Right lobe of liver (tissue), 6 donors: ENCODE results near the gene TMC1. TPM values are rescaled to one million over a fixed set of nuclear protein-coding genes. Genes with fewer than 3 reads are reported as not detected.

Experiments
- ATAC-seq, 4 donors: fragments of 200-7000 bp; cut with Tn5 transposase; one replicate each; pipeline ENCODE4 v1.9.1; 2020; ENCODE audit warnings: mild to moderate bottlenecking in 4 of 4, moderate library complexity in 4 of 4
- DNase-seq, 3 donors: peaks; one replicate each; pipeline ENCODE4 v3.0.0-alpha.2; 2020
- H3K27ac ChIP-seq, 3 donors: fragments of 200-600 bp; one replicate each; pipeline ENCODE4 v1.8.0; 2022
- H3K27me3 ChIP-seq, 2 donors: fragments of 200-600 bp; one replicate each; pipeline ENCODE4 v1.8.0; 2022
- H3K36me3 ChIP-seq, 4 donors: fragments of 200-600 bp; sonication (generic) in 1 of 4; one replicate each; pipeline versions ENCODE4 v1.5.1 to v1.8.0; 2017 to 2022; ENCODE audit warnings: control low read depth in 1 of 4
- H3K4me1 ChIP-seq, 4 donors: fragments of 200-600 bp; sonication (generic) in 1 of 4; one replicate each; pipeline versions ENCODE4 v1.5.1 to v1.8.0; 2017 to 2022; ENCODE audit warnings: control low read depth in 1 of 4
- H3K4me3 ChIP-seq, 3 donors: fragments of 200-600 bp; one replicate each; pipeline ENCODE4 v1.8.0; 2022
- H3K9me3 ChIP-seq, 4 donors: fragments of 200-600 bp; sonication (generic) in 1 of 4; one replicate each; pipeline versions ENCODE4 v1.5.1 to v1.8.0; 2017 to 2022; ENCODE audit warnings: control low read depth in 1 of 4
- POLR2A ChIP-seq: fragments of 450-650 bp; IDR thresholded peaks from one replicate; pipeline ENCODE4 v1.6.1; 2017; ENCODE audit warnings: antibody characterized with exemption, mild to moderate bottlenecking
- WGBS: methylation state at CpG from one replicate; pipeline ENCODE4 v1.1.6; 2018; ENCODE audit warnings: low coverage, low lambda C conversion rate; ENCODE audit not compliant: insufficient coverage; ENCODE audit errors: missing lambda C conversion rate; 5-methylcytosine and 5-hydroxymethylcytosine counted together
- intact Hi-C, 2 donors: fragments of 100-400 bp; cut with DNase I; formaldehyde crosslinking; loops; one replicate each; pipeline versions ENCODE4 v1.11.2 to v1.14.1; 2022
- total RNA-seq, 6 experiments: library from RNA; depleted of rRNA in 2 of 6; stranded (reverse); fragments of >200 nt in 2 of 6; fragmentation: NEBNext Ultra II Directional in 3 of 6; extraction: Animal tissue kit (Norgen Biotek cat#: 25700) in 3 of 6; gene quantifications; one replicate each; pipeline versions ENCODE4 v1.1.0 to v1.2.4, GENCODE V29; 2016 to 2023
- TF ChIP-seq, protein P1 (sequence below), 4 donors: fragments of 200-600 bp in 3 of 4; fragments of 450-650 bp in 1 of 4; IDR thresholded peaks; one replicate each; pipeline versions ENCODE4 v1.5.1 to v1.8.0; 2016 to 2022; ENCODE audit warnings: antibody characterized with exemption in 4 of 4, mild to moderate bottlenecking in 2 of 4
- donor health status: DM: no; HTN: yes; CAD: no.
- donor health status: DM: no; HTN: no; CAD: no.
- donor health status: DM: no; HTN: no; CAD: no.
- donor health status: DM: no; HTN: yes; CAD: no.
- donor health status: DM: no; HTN: yes; CAD: no.

The TMC1 gene
- total RNA-seq, 6 experiments from 2014 or later = 0.06 to 0.42 TPM; not detected in 4

DNA sequence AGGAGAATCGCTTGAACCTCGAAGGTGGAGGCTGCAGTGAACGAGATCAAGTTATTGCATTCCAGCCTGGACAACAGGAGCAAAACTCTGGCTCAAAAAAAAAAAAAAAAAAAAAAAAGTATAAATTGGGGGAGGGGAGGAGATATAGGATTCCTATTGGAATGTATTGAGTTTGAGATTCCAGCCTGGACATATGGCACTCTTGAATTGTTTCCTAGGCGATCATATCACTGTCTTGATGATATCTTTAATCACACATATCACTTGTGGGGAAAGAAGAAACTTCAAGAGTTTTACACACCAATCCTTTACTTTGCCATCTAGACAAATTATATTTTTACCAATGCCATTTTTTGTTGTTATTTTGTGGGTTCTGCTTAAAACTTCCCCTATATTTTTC lies 42.4 kb downstream of the TMC1 start:
- WGBS = 96% methylated on average over 4 of the region's 4 CpGs
- no peaks in the 10 kb centered on the region for H3K9me3 ChIP-seq
- no peak for ATAC-seq

DNA sequence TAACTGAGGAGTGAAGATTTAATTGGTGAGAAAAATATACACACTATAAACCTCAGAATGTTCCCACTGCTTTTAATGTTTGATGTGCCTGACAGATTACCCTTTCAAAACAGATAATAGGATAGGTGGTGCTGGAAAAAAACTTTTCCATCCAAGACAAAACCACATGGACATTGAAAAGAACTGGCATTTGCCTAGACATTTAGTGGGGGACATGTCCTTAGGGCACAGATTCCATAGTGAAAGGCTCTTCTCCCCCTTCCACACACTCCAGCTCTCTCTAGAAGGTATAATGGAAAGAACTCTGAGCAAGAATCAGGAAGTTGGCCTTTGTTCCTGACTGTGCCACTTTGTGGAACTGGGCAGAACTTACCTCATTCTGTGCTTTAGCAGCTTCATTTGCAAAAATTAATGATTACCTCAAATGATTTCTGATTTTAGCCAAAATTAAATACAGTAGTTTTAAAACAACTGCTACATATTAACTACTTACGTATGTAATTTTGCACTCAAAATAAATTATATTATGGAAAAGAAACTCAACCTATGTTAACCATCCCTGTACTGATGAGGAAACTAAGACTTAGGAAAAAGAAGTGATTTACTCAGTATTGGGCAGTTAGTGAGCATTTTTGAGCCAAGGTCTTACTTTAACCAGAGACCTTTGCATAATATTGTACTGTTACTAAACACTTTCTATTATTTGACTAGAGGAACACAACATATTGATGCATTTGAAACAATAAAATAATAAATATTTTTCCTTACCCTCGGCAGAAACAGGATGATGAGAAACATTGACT lies 43.3 kb downstream of the TMC1 start:
- Histone ChIP-seq H3K27me3 (no peaks in the 10 kb centered on the region), H3K36me3 (no peaks in the 10 kb centered on the region), H3K27ac (peak overlapping the region in 2 of 3 donors; percentile 57 to 70), H3K4me3 (no peak overlapping the region), H3K9me3 (no peaks in the 10 kb centered on the region), H3K4me1 (peaks cover 0 to 12% (median 0%) of the 10 kb centered on the region in 4 donors)
- intact Hi-C loops = no loop called here
- WGBS = 50% methylated on average over 2 of the region's 2 CpGs
- no peak for DNase-seq
- ATAC-seq = peak; percentile 87 to 98 (median 92)
- TF ChIP-seq POLR2A = peak; percentile 36
- TF ChIP-seq, protein P1, sequence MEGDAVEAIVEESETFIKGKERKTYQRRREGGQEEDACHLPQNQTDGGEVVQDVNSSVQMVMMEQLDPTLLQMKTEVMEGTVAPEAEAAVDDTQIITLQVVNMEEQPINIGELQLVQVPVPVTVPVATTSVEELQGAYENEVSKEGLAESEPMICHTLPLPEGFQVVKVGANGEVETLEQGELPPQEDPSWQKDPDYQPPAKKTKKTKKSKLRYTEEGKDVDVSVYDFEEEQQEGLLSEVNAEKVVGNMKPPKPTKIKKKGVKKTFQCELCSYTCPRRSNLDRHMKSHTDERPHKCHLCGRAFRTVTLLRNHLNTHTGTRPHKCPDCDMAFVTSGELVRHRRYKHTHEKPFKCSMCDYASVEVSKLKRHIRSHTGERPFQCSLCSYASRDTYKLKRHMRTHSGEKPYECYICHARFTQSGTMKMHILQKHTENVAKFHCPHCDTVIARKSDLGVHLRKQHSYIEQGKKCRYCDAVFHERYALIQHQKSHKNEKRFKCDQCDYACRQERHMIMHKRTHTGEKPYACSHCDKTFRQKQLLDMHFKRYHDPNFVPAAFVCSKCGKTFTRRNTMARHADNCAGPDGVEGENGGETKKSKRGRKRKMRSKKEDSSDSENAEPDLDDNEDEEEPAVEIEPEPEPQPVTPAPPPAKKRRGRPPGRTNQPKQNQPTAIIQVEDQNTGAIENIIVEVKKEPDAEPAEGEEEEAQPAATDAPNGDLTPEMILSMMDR (IDR thresholded peaks at IDR 0.05) = no peak

More for the DNA sequence above, 42.4 kb downstream of the TMC1 start:
- Histone ChIP-seq H3K4me3 (no peak overlapping the region), H3K36me3 (no peaks in the 10 kb centered on the region), H3K27ac (peak overlapping the region in 2 of 3 donors; percentile 57 to 70), H3K4me1 (peaks cover 0 to 12% (median 0%) of the 10 kb centered on the region in 4 donors), H3K27me3 (no peaks in the 10 kb centered on the region)
- intact Hi-C loops = no loop called here
- TF ChIP-seq POLR2A = no peak
- TF ChIP-seq, protein P1 (IDR thresholded peaks at IDR 0.05) = no peak
- DNase-seq = no peak

DNA sequence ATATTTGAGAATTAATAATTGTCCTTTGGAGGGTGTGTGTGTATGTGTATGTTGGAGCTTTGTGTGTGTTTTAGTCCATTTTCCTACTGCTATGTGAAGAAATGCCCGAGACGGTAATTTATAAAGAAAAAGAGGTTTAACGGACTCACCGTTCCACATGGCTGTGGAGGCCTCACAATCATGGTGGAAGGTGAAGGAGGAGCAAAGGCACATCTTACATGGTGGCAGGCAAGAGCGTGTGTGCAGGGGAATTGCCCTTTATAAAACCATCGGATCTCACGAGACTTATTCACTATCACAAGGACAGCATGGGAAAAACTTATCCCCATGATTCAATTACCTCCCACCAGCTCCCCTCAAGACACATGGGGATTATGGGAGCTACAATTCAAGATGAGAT lies 44.1 kb downstream of the TMC1 start:
- Histone ChIP-seq H3K4me3 (no peak overlapping the region), H3K9me3 (no peaks in the 10 kb centered on the region), H3K36me3 (no peaks in the 10 kb centered on the region), H3K4me1 (peaks cover 0 to 12% (median 0%) of the 10 kb centered on the region in 4 donors), H3K27me3 (no peaks in the 10 kb centered on the region), H3K27ac (peak overlapping the region in 1 of 3 donors; percentile 57)
- ATAC-seq (no peak), DNase-seq (no peak)
- TF ChIP-seq POLR2A = no peak
- TF ChIP-seq, protein P1 (IDR thresholded peaks at IDR 0.05) = no peak
- intact Hi-C loops = no loop called here
- WGBS = 97% methylated on average over 7 of the region's 7 CpGs

DNA sequence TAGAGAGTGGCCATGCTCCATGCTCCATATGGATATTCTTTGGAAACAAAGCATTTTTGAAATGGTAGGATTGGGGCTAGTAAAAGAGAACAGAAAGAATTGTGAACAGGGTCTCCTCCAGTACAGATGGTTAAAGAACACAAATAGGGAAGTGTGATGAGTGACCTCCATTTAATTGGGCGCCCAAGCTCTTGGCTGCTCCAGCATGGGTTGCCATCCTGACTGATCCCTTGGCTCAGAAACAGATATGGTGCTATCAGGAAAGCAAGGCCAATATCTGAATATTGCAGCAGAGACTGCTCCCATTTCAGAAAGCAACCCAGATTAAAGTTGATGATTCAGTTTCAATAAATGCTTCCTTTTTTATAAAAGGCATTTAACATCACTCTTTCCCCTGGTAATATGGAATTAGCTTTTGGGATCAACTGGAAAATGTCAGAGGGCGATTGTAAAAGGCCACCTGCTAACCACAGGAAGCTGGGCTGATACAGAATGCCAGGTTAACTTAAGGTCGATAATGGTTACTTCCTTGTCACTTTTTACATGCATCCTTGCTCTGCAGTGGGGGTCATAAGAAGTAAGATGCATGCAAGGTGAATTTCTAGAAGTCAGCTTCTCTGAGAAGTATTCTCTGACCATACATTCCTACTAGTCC lies 52.9 kb downstream of the TMC1 start:
- no peak for ATAC-seq
- TF ChIP-seq, protein P1 (IDR thresholded peaks at IDR 0.05) = no peak
- TF ChIP-seq POLR2A = no peak
- H3K36me3 ChIP-seq = no peaks in the 10 kb centered on the region
- H3K27me3 ChIP-seq = no peaks in the 10 kb centered on the region
- H3K4me3 ChIP-seq = no peak overlapping the region
- WGBS = 37% methylated on average over 2 of the region's 3 CpGs
- H3K27ac ChIP-seq = no peak overlapping the region
- intact Hi-C loops = no loop called here
- H3K4me1 ChIP-seq = peaks cover 0 to 19% (median 2%) of the 10 kb centered on the region in 4 donors
- no peak for DNase-seq
- no peaks in the 10 kb centered on the region for H3K9me3 ChIP-seq
